Thoracic aorta endothelial cell (primary cell): ENCODE data around the gene ACOX2. TPM values are rescaled to one million over a fixed set of nuclear protein-coding genes. Genes with fewer than 3 reads are reported as not detected.

Source experiments
- total RNA-seq: library from RNA; depleted of rRNA; stranded (reverse); fragments of >200 nt; gene quantifications from 2 replicates; pipeline ENCODE4 v1.2.3, GENCODE V29; 2012

Gene ACOX2
- total RNA-seq = 2.9 and 4.5 TPM in 2 replicates

DNA sequence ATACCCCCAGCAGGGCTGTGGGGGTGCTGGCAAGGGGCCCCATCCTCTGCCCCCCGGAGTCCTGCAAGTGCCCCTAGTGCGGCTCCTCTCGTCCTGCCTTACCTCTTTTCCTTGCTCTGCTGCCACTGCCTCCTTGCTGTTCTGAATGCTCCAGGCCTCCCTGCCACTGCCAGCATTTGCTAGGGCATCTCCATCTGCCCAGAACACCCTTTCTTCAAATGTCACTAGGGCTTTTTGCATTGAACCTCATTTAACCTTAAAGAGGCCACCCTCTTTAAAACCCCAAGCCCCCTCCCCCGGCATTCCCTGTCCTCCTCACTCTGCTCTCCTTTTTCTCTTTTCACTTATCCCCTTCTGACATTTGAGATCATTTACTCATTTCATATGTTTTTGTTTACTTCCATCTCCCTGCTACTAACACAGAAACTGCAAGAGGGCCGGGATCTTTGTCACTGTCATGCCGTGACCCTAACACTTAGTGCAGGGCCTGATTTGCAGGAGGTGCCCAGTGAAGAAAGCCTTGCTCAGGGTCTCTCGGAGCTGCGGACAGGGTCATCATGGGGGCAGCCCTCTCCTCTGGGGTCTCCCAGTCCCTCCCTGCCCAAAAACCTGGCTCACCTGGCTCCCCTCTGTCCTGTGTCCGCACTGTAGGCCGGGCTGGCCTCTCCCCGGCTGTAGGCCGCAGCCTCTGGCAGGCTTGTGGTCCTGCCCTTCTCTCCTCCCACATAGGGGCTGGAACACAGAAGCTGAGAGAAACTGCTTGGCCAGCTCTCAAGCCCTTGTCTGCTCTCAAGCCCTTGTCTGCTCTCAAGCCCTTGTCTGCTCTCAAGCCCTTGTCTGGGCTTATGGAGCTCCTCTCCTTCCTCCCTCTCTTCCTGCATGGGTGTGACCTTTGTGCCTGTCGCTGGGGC lies at the start of gene ACOX2:
ACOX2 (minus strand) TSS at position 690 of the 911 bp plus-strand sequence. CDS start 2,084 bp downstream, outside the sequence.

DNA sequence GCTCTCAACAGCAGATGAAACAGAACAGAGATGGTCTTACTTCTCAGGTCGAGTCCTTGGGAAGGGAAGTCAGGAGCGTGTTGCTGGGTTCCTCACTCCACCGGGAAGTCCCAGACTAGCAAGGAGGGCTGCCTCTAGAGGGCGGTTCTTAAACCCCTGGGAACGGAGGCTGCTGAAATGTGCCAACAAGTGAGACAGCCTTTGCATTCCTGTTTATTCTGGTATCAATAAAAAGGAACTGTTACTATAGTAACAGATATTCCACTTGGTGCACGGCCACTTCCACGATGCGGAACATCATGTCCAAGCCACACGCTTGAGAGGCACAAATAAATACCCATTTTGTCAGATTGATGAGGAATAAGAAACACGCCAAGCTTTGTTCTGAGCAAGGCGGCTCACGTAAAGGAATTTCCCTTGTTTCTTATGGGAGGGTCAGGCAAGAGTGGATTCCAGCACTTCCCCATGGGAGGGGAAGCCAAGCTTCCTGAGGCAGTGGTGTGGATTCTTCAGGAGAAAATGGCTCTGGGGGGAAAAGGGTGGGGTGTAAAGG lies 40.4 kb upstream of the ACOX2 start, which contains the start of gene FAM107A:
FAM107A (minus strand) TSS at position 123 of the 553 bp plus-strand sequence. CDS start 7,531 bp downstream, outside the sequence.

DNA sequence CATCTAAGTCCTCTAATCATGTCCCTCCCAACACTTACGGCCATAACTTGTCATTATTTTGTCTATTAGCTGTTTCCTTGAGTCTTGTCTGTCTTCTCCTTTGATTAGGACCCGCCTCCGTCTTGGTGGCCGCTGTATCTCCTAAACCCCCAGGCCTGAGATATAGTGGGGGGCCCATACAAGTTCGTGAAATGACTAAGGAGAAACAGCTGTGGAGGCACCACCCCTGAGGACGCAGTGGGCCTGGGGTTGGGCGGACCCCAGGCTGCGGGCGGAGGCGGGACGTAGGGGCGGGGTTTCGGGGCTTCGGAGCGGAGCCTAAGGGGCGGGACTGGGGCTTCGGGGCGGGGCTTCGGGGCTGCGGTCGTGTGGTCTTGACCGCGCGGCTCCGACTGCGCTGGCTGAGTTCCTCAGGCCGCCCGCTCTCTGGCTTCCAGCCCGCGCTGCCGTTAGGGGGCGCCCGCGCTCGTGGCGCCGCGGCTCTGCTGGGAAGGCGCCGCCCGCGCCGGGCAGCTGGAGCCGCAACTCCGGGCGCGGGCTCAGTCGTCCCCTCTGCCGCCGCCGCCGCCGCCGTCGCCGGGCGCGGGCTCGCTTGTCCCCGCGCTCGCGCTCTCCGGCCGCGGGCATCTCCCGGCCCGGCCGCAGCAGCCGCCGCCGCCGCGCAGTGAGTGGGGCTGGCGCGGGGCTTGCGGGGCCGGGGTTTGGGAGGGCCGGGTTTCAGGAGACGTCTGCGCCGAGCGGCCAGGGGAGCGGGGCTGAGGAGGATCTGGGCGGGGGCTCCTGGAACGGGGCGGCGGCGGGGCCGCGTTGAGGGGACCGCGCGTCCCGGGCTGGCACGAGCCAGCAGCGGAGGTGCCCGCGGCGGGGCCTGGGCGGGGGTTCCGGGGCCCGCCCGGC lies 45.2 kb downstream of the ACOX2 start, which contains the start of gene KCTD6:
KCTD6 (plus strand) TSS at position 591 of the 897 bp plus-strand sequence. CDS start 6,660 bp downstream, outside the sequence.

Other genes with a start within 250 kb of the ACOX2 start
- gene RPP14, start 230.9 kb downstream of the ACOX2 start, total RNA-seq = 21.1 and 23.1 TPM in 2 replicates
- gene HTD2, start 230.7 kb downstream of the ACOX2 start, total RNA-seq = 6.3 and 8.1 TPM in 2 replicates
- gene PXK, start 204.3 kb downstream of the ACOX2 start, total RNA-seq = 27.7 and 31.7 TPM in 2 replicates
- 72.2 and 73.8 TPM in 2 replicates for gene PDHB, start 103.4 kb downstream of the ACOX2 start, total RNA-seq
- 10.8 and 12.0 TPM in 2 replicates for gene KCTD6, start 45.1 kb downstream of the ACOX2 start, total RNA-seq
- 10.8 and 48.1 TPM in 2 replicates for gene FAM107A, start 40.2 kb upstream of the ACOX2 start, total RNA-seq
- 0.27 and 0.57 TPM in 2 replicates for gene FAM3D, start 129.6 kb upstream of the ACOX2 start, total RNA-seq